ENCODE data around the gene C1orf87. TPM values are rescaled to one million over a fixed set of nuclear protein-coding genes. Genes with fewer than 3 reads are reported as not detected.

The C1orf87 gene

DNA sequence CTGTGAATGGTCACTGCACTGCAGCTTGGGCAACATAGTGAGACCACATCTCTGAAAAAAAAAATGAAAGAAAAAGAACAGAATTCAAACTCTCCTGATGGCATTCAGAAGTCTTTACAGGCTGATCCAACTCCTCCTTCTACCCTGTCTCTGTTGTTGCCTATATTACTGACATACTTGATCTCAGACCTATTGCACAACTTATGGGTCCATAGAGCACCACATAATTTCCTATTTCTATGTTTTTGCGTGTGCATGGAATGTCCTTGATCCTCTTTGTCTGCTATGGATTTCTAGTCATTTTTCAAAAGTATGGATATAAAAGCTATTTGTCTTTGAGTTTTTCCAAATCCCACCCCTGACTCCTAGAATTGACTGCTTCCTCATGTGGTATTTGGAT is 124.6 kb downstream of the C1orf87 start:
- Histone ChIP-seq H3K18ac (ENCODE audit: low read length) (no peak overlapping the region), H3K14ac (ENCODE audit: low read length) (no peak overlapping the region), H3K4me1 (ENCODE audit: control insufficient read depth in 2 of 2, insufficient read depth in 1 of 2, low read depth in 1 of 2, low read length in 2 of 2) (peaks cover 0 to 2% of the 10 kb centered on the region in 2 donors), H4K91ac (ENCODE audit: low read depth, low read length, poor library complexity) (no peak overlapping the region), H2BK5ac (ENCODE audit: low read length) (no peak overlapping the region), H2AK5ac (ENCODE audit: low read depth, low read length) (no peak overlapping the region), H2AFZ (ENCODE audit: low read length) (no peak overlapping the region), H3K79me1 (ENCODE audit: low read depth, low read length) (no peaks in the 10 kb centered on the region), H3K27ac (replicated peaks; ENCODE audit: low read length) (no peak overlapping the region), H3K9ac (ENCODE audit: low read depth, low read length, poor library complexity) (no peak overlapping the region), H4K8ac (ENCODE audit: low read depth, low read length) (no peak overlapping the region), H2BK12ac (ENCODE audit: low read length) (no peak overlapping the region), H3K9me3 (replicated peaks in 1 of 2; ENCODE audit: control insufficient read depth in 2 of 2, insufficient read depth in 1 of 2, low read depth in 1 of 2, low read length in 2 of 2) (no peaks in the 10 kb centered on the region), H3K27me3 (ENCODE audit: control insufficient read depth in 3 of 3, insufficient read depth in 3 of 3, low read depth in 1 of 3, low read length in 3 of 3) (peaks cover 0 to 10% (median 0%) of the 10 kb centered on the region in 3 experiments), H2BK120ac (ENCODE audit: low read depth, low read length) (no peak overlapping the region), H3K4me3 (ENCODE audit: low read length in 2 of 2) (no peak overlapping the region), H3K4me2 (ENCODE audit: insufficient read depth, low read length, poor library complexity, severe bottlenecking) (no peak overlapping the region), H3K4ac (ENCODE audit: low read length) (no peak overlapping the region), H3K23ac (ENCODE audit: low read depth, low read length, poor library complexity) (no peak overlapping the region), H2BK15ac (ENCODE audit: low read length) (no peak overlapping the region), H3K36me3 (replicated peaks in 1 of 2; ENCODE audit: control insufficient read depth in 2 of 2, insufficient read depth in 2 of 2, low read length in 2 of 2) (no peaks in the 10 kb centered on the region)
- DNase-seq (ENCODE audit: low spot score): no peak
- no CpG with 5 or more reads among the region's 1 CpG for whole genome bisulfite sequencing, 2 donors (ENCODE audit: extremely low coverage in 2 of 2, insufficient read length in 2 of 2, insufficient replicate concordance in 1 of 2)

GRCh38 chr1:59947047-59947938 is 126.3 kb downstream of the C1orf87 start:
- WGBS, 2 donors (ENCODE audit: extremely low coverage in 2 of 2, insufficient read length in 2 of 2, insufficient replicate concordance in 1 of 2): no CpG with 5 or more reads among the region's 6 CpGs

GRCh38 chr1:59945790-59946189 is 127.8 kb downstream of the C1orf87 start:
- no peak overlapping the region for H2AK5ac ChIP-seq (ENCODE audit: low read depth, low read length)
- peaks cover 0 to 14% (median 0%) of the 10 kb centered on the region in 3 experiments for H3K27me3 ChIP-seq (ENCODE audit: control insufficient read depth in 3 of 3, insufficient read depth in 3 of 3, low read depth in 1 of 3, low read length in 3 of 3)
- H3K36me3 ChIP-seq (replicated peaks in 1 of 2; ENCODE audit: control insufficient read depth in 2 of 2, insufficient read depth in 2 of 2, low read length in 2 of 2): no peaks in the 10 kb centered on the region
- H3K4me3 ChIP-seq (ENCODE audit: low read length in 2 of 2): no peak overlapping the region
- H3K9ac ChIP-seq (ENCODE audit: low read depth, low read length, poor library complexity): no peak overlapping the region
- H3K18ac ChIP-seq (ENCODE audit: low read length): no peak overlapping the region
- no CpG with 5 or more reads among the region's 1 CpG for WGBS, 2 donors (ENCODE audit: extremely low coverage in 2 of 2, insufficient read length in 2 of 2, insufficient replicate concordance in 1 of 2)
- H3K79me1 ChIP-seq (ENCODE audit: low read depth, low read length): no peaks in the 10 kb centered on the region
- no peak overlapping the region for H3K4me2 ChIP-seq (ENCODE audit: insufficient read depth, low read length, poor library complexity, severe bottlenecking)
- no peaks in the 10 kb centered on the region for H3K9me3 ChIP-seq (replicated peaks in 1 of 2; ENCODE audit: control insufficient read depth in 2 of 2, insufficient read depth in 1 of 2, low read depth in 1 of 2, low read length in 2 of 2)
- no peak overlapping the region for H2BK5ac ChIP-seq (ENCODE audit: low read length)
- no peak overlapping the region for H4K91ac ChIP-seq (ENCODE audit: low read depth, low read length, poor library complexity)
- H3K14ac ChIP-seq (ENCODE audit: low read length): no peak overlapping the region
- no peak overlapping the region for H3K27ac ChIP-seq (replicated peaks; ENCODE audit: low read length)
- no peaks in the 10 kb centered on the region for H3K4me1 ChIP-seq (ENCODE audit: control insufficient read depth in 2 of 2, insufficient read depth in 1 of 2, low read depth in 1 of 2, low read length in 2 of 2)
- H3K23ac ChIP-seq (ENCODE audit: low read depth, low read length, poor library complexity): no peak overlapping the region
- no peak overlapping the region for H2AFZ ChIP-seq (ENCODE audit: low read length)
- H3K4ac ChIP-seq (ENCODE audit: low read length): no peak overlapping the region
- H4K8ac ChIP-seq (ENCODE audit: low read depth, low read length): no peak overlapping the region
- no peak overlapping the region for H2BK120ac ChIP-seq (ENCODE audit: low read depth, low read length)
- H2BK12ac ChIP-seq (ENCODE audit: low read length): no peak overlapping the region
- DNase-seq (ENCODE audit: low spot score): no peak
- no peak overlapping the region for H2BK15ac ChIP-seq (ENCODE audit: low read length)

More at GRCh38 chr1:59947047-59947938, 126.3 kb downstream of the C1orf87 start:
- Histone ChIP-seq H3K36me3 (replicated peaks in 1 of 2; ENCODE audit: control insufficient read depth in 2 of 2, insufficient read depth in 2 of 2, low read length in 2 of 2) (no peaks in the 10 kb centered on the region), H2BK120ac (ENCODE audit: low read depth, low read length) (no peak overlapping the region), H3K4me2 (ENCODE audit: insufficient read depth, low read length, poor library complexity, severe bottlenecking) (no peak overlapping the region), H3K23ac (ENCODE audit: low read depth, low read length, poor library complexity) (no peak overlapping the region), H3K14ac (ENCODE audit: low read length) (no peak overlapping the region), H3K4me3 (ENCODE audit: low read length in 2 of 2) (no peak overlapping the region), H4K8ac (ENCODE audit: low read depth, low read length) (no peak overlapping the region), H2BK12ac (ENCODE audit: low read length) (no peak overlapping the region), H3K4me1 (ENCODE audit: control insufficient read depth in 2 of 2, insufficient read depth in 1 of 2, low read depth in 1 of 2, low read length in 2 of 2) (peaks cover 0 to 2% of the 10 kb centered on the region in 2 donors), H3K27ac (replicated peaks; ENCODE audit: low read length) (no peak overlapping the region), H4K91ac (ENCODE audit: low read depth, low read length, poor library complexity) (no peak overlapping the region), H3K27me3 (ENCODE audit: control insufficient read depth in 3 of 3, insufficient read depth in 3 of 3, low read depth in 1 of 3, low read length in 3 of 3) (peaks cover 0 to 16% (median 0%) of the 10 kb centered on the region in 3 experiments), H2BK5ac (ENCODE audit: low read length) (no peak overlapping the region), H3K9ac (ENCODE audit: low read depth, low read length, poor library complexity) (no peak overlapping the region), H2BK15ac (ENCODE audit: low read length) (no peak overlapping the region), H2AK5ac (ENCODE audit: low read depth, low read length) (no peak overlapping the region), H3K4ac (ENCODE audit: low read length) (no peak overlapping the region), H3K9me3 (replicated peaks in 1 of 2; ENCODE audit: control insufficient read depth in 2 of 2, insufficient read depth in 1 of 2, low read depth in 1 of 2, low read length in 2 of 2) (no peaks in the 10 kb centered on the region), H3K18ac (ENCODE audit: low read length) (no peak overlapping the region), H3K79me1 (ENCODE audit: low read depth, low read length) (no peaks in the 10 kb centered on the region), H2AFZ (ENCODE audit: low read length) (no peak overlapping the region)
- peak; percentile 55 for DNase-seq (ENCODE audit: low spot score)

Small RNAs within 50 kb of the gene (small RNA-seq; reads per million reads assigned to genes)
- not detected for gene RN7SL475P (ENCODE audit: insufficient read depth)

All from neuronal stem cell (in vitro differentiated cells).